ENCODE results near the gene CTSD. TPM values are rescaled to one million over a fixed set of nuclear protein-coding genes. Genes with fewer than 3 reads are reported as not detected.

Gene CTSD
- total RNA-seq, 1 donor from 2014 or later = 211 TPM

DNA sequence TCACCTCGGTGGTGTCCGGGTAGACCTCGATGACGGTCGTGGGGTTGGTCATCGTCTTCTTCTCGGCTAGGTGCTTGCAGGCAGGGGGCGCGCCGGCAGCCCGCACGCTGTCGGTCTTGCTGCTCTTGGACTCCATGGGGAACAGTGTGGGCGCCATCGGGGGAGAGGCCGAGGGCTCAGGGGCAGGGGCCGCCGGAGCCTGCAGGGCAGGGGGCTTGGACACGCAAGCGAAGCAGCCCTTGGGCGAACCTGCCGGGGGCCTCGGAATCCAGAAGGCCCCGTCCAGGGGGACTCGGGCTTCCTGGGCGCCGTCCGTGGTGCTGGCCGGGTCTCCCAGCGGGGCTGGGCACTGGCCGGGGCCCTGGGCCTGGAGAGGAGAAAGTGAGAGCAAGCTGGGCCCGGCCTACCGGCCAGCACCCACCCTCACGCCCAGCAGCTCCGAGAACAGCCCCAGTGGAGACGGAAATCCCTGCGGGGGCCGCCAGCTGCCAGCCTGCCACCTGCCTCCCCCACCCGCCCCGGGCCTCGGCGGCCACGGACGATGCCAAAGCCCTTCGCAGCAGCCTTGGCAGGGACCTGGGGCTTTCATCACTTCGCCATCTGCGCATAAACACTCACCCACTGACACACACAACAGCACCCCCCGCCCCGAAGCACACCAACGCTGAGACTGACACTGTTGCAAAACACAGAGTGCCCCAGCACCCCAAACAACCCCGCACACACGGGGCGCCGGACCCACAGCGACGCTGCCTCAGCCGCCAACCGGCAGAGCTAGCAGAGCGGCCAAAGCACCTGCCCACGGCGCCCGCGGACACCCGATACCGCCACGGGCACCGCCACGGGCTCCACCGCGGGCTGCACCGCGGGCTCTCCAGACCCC is 15.7 kb downstream of the CTSD start:
- TF ChIP-seq, protein P1, sequence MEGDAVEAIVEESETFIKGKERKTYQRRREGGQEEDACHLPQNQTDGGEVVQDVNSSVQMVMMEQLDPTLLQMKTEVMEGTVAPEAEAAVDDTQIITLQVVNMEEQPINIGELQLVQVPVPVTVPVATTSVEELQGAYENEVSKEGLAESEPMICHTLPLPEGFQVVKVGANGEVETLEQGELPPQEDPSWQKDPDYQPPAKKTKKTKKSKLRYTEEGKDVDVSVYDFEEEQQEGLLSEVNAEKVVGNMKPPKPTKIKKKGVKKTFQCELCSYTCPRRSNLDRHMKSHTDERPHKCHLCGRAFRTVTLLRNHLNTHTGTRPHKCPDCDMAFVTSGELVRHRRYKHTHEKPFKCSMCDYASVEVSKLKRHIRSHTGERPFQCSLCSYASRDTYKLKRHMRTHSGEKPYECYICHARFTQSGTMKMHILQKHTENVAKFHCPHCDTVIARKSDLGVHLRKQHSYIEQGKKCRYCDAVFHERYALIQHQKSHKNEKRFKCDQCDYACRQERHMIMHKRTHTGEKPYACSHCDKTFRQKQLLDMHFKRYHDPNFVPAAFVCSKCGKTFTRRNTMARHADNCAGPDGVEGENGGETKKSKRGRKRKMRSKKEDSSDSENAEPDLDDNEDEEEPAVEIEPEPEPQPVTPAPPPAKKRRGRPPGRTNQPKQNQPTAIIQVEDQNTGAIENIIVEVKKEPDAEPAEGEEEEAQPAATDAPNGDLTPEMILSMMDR (conservative IDR thresholded peaks at IDR 0.05; ENCODE audit: low read depth, low read length) = no peak
- no peak for DNase-seq (ENCODE audit: low read depth)
- peak overlapping the region; percentile 44 for H3K4me3 ChIP-seq (ENCODE audit: low read depth, low read length)

DNA sequence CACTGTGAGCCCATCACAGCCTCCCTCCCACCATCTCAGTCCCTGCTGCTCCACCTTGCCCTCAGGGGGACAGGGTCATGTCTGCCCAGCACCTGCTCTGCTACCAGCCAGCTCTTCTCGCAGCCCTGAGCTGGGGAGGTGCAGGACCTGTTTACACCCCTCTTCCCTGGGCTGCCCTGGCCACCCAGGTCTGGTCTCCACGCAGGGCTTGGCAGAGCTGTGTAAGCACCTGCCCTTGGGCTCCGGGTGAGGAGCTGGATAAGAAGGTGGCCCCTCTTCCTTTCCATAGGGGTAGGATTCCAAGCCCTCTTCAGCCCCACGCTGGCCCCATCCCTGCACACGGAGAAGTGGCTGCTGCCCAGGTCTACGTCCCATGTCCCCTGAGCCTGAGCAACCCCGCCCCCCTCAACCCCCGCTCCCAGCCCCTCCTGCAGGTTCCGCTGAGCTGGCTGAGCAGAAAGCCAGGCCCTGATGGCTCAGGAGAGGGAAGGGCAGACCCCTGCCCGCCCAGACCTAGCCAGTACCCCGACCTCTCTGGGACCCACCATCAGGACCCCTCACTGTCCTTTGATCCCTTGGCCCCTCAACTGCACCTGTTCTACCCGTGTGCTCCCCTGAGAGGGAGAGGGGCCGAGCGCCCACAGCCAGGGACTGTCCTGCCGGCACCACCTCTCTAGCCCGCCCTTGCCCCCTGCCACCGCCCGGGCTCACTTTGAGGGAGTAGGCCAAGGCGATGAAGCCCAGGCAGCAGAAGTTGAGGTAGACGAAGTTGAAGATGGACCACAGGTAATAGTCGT is 16.6 kb downstream of the CTSD start:
- no peak for DNase-seq (ENCODE audit: low read depth)
- H3K4me3 ChIP-seq (ENCODE audit: low read depth, low read length) = no peak overlapping the region
- TF ChIP-seq, protein P1 (conservative IDR thresholded peaks at IDR 0.05; ENCODE audit: low read depth, low read length) = no peak

DNA sequence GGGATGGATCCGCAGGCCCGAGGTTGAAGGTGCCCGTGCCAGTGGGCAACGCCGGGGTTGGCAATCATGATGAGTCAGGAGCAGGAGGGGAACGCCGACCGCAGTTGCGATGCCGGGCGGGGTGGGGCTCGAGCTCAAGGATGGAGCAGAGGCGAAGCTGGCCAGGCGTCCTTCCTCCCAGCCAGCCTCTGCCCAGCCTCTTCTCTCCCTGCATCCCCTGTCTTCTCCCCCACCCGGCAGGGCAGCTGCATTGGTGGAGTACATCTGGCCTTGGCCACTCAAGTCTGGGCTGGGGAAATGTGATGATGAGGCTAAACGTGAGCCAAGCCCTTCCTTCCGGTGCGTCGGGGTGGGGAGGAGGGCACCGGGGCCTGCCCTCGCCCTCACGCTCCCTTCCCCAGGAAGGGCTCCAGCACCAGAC is 17.2 kb downstream of the CTSD start:
- no peak for DNase-seq (ENCODE audit: low read depth)
- TF ChIP-seq, protein P1 (conservative IDR thresholded peaks at IDR 0.05; ENCODE audit: low read depth, low read length) = no peak
- no peak overlapping the region for H3K4me3 ChIP-seq (ENCODE audit: low read depth, low read length)

DNA sequence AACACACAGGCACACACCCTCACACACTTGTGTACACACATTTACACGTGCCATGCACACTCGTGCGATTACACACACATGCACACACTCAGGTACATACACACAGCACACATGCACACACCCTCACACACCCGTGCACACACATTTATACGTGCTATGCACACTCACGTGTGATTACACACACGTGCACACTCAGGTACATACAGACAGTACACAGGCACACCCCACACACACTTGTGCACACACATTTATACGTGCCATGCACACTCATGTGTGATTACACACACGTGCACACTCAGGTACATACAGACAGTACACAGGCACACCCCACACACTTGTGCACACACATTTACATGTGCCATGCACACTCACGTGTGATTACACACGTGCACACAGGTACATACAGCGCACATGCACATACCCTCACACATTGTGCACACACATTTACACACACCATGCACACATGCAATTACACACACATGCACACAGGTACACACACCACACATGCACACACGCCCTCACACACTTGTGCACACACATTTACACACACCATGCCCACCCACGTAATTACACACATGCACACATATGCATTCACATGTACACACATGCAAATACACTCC is 17.9 kb downstream of the CTSD start:
- TF ChIP-seq, protein P1 (conservative IDR thresholded peaks at IDR 0.05; ENCODE audit: low read depth, low read length) = no peak
- DNase-seq (ENCODE audit: low read depth) = no peak

DNA sequence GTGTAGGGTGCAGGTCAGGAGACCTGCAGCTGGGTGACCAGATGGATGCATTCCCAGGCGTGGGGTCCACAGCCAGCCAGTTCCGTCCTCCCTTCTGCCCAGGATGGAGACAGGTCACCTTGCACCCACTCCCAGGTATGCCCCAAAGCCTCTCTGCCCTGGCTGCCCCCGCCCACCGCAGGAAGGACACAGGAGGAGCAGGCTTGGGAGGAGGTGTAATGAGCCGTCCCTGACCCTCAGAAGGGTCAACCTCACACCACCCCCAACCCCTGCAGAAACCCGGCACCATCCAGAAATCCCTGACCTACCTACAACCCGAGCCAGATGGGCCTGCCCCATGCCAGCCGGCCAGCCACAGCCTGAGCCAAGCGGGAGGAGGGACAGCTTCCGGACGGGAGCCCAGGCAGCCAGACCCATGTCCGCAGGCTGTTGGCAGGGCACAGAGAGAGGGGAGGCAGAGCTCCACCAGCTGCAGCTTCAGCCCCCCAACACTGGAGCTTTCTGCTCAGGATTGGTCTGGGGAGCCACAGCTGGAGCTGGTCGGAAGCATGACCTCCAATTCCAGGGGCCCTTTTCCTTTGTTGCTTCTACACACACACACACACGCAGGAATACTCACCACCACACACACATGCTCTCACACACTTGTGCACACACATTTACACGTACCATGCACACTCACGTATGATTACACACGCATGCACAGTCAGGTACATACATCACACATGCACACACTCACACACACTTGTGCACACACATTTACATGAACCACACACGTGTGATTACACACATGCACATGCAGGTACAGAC is 18.6 kb downstream of the CTSD start:
- TF ChIP-seq, protein P1 (conservative IDR thresholded peaks at IDR 0.05; ENCODE audit: low read depth, low read length) = no peak
- H3K4me3 ChIP-seq (ENCODE audit: low read depth, low read length) = no peak overlapping the region
- DNase-seq (ENCODE audit: low read depth) = no peak

More for the DNA sequence above, 17.9 kb downstream of the CTSD start:
- H3K4me3 ChIP-seq (ENCODE audit: low read depth, low read length) = no peak overlapping the region
